Astrocyte of the spinal cord (primary cell): ENCODE data around the gene SFN.

Experiments
- DNase-seq: peaks from one replicate; pipeline ENCODE4 v3.0.0; 2011; ENCODE audit warnings: low read depth, low spot score
- H3K4me3 ChIP-seq: 2 replicates; pipeline ENCODE4 v1.5.1; 2011; ENCODE audit warnings: low read depth, mild to moderate bottlenecking, low read length, moderate library complexity
- CTCF ChIP-seq: IDR thresholded peaks from 2 replicates; pipeline ENCODE4 v1.5.1; 2012; ENCODE audit warnings: low read depth, mild to moderate bottlenecking, low read length, inconsistent platforms
- in situ Hi-C: cut with HindIII; loops from 2 replicates; pipeline ENCODE4 v1.10.0; 2017; ENCODE audit warnings: low sequenced_read_pairs

The SFN gene

GRCh38 chr1:26882696-26883463, 19.9 kb downstream of the SFN start:
- TF ChIP-seq CTCF, result no peak
- in situ Hi-C loops, result no loop called here
- no peak overlapping the region for H3K4me3 ChIP-seq
- no peak for DNase-seq

DNA sequence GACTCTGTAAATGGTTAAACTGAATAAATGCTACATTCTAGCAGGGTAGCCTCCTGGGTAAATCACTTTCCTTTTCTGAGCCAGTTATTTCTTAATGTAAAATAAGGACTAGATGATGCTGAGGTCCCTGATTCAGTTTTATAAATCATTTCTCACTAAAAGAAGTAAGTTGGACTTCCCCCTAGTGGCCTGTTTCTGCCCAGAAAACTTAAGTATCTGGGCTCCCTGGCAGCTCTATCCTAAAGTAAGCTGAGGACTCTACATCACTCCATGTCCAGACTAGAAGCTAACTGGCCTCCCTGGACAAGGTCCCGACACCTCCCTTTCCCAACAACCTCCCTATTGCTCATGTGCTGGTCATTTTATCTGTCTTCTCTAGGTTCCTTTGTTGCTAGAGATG, 24.2 kb downstream of the SFN start:
- peak; percentile 66 for TF ChIP-seq CTCF
- in situ Hi-C loops, result no loop called here
- peak; percentile 47 for DNase-seq
- no peak overlapping the region for H3K4me3 ChIP-seq

- in situ Hi-C loops, result no loop called here
- no peak overlapping the region for H3K4me3 ChIP-seq
- TF ChIP-seq CTCF, result no peak
- DNase-seq, result no peak
Measured at GRCh38 chr1:26888231-26888630, 25.3 kb downstream of the SFN start.

GRCh38 chr1:26889551-26890466, 26.9 kb downstream of the SFN start, which contains the start of gene GPN2:
Gene GPN2, minus strand, starts transcription at chr1:26890283. Its CDS starts 187 bp downstream, at chr1:26890096.
- peak; percentile 74 for DNase-seq
- TF ChIP-seq CTCF, result no peak
- in situ Hi-C loops, result no loop called here
- peak within 1 kb of the TSS; percentile 87 for H3K4me3 ChIP-seq

- in situ Hi-C loops, result no loop called here
- DNase-seq, result no peak
- H3K4me3 ChIP-seq, result peak overlapping the region; percentile 87
- TF ChIP-seq CTCF, result no peak
Measured at GRCh38 chr1:26890467-26890796, 27.5 kb downstream of the SFN start.

DNA sequence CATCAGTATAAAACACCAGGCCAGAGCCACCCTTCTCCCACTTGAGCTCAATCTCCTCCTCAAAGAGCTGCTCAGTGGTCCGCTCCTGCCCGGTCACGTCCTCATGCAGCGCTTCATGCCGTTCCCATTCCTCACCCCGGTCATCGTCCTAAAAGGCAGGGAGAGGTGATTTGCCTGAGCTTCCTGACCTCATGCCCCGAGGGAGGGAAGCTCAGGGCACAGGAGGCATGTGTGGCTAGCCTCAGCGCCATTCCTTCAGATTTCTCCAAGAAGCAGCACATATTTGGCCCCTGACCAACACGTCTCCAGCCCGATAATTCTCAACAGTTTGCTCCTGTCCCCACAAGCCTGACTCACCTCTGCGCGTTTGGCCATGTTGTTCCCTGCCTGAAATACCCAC, 31.3 kb downstream of the SFN start:
- TF ChIP-seq CTCF, result no peak
- H3K4me3 ChIP-seq, result no peak overlapping the region
- in situ Hi-C loops, result no loop called here
- DNase-seq, result no peak
